NCI-H1694 (cell line): ENCODE measurements around the gene MCRIP1.
A peak's percentile ranks its signal among the peaks of the same experiment; 100 is the strongest.

ENCODE experiments used
- DNase-seq: peaks from one replicate; lab custom pipeline; 2025; lab: John Stamatoyannopoulos, UW

The MCRIP1 gene

GRCh38 chr17:81860756-81861568 lies 27.9 kb upstream of the MCRIP1 start:
- DNase-seq, result peak; percentile 100

- no peak for DNase-seq
These were observed 27.0 kb upstream of the MCRIP1 start, which contains the start of gene P4HB for GRCh38 chr17:81859906-81860755. TSS of gene P4HB (minus strand) at chr17:81860535. CDS start at chr17:81860471, 64 bp downstream.

- DNase-seq, result no peak
These were observed 26.1 kb upstream of the MCRIP1 start for GRCh38 chr17:81858967-81859905.

- DNase-seq, result no peak
These were observed 25.3 kb upstream of the MCRIP1 start for GRCh38 chr17:81858170-81858966.

GRCh38 chr17:81854974-81855774 lies 22.1 kb upstream of the MCRIP1 start:
- no peak for DNase-seq

- no peak for DNase-seq
These were observed 19.1 kb upstream of the MCRIP1 start for GRCh38 chr17:81852237-81852636.

GRCh38 chr17:81851423-81851822 lies 18.3 kb upstream of the MCRIP1 start:
- no peak for DNase-seq

GRCh38 chr17:81849457-81849856 lies 16.4 kb upstream of the MCRIP1 start:
- no peak for DNase-seq

GRCh38 chr17:81846743-81847689 lies 13.9 kb upstream of the MCRIP1 start:
- DNase-seq, result no peak

GRCh38 chr17:81845881-81846742 lies 13.0 kb upstream of the MCRIP1 start:
- DNase-seq, result no peak

GRCh38 chr17:81845361-81845760 lies 12.3 kb upstream of the MCRIP1 start:
- DNase-seq, result no peak

- no peak for DNase-seq
These were observed 11.8 kb upstream of the MCRIP1 start for GRCh38 chr17:81844887-81845286.

- no peak for DNase-seq
These were observed 11.3 kb upstream of the MCRIP1 start for GRCh38 chr17:81844327-81844851.

- no peak for DNase-seq
These were observed 10.7 kb upstream of the MCRIP1 start for GRCh38 chr17:81843713-81844326.

- DNase-seq, result no peak
These were observed 9.8 kb upstream of the MCRIP1 start for GRCh38 chr17:81842725-81843504.

- no peak for DNase-seq
These were observed 9.3 kb upstream of the MCRIP1 start for GRCh38 chr17:81842378-81842724.

- no peak for DNase-seq
These were observed 8.8 kb upstream of the MCRIP1 start for GRCh38 chr17:81841866-81842265.
